KBM-7 (cell line): ENCODE results near the gene RBBP5.

Source experiments
- DNase-seq: peaks from one replicate; pipeline ENCODE4 v3.0.0-alpha.2; 2015
- in situ Hi-C: fragments of 300-500 bp; cut with MboI; formaldehyde crosslinking; loops from 2 replicates; pipeline ENCODE4 v1.14.3; 2020; ENCODE audit warnings: low sequenced_read_pairs, low pct_unique_long_range_greater_than_20kb, mixed read lengths

RBBP5 gene

DNA sequence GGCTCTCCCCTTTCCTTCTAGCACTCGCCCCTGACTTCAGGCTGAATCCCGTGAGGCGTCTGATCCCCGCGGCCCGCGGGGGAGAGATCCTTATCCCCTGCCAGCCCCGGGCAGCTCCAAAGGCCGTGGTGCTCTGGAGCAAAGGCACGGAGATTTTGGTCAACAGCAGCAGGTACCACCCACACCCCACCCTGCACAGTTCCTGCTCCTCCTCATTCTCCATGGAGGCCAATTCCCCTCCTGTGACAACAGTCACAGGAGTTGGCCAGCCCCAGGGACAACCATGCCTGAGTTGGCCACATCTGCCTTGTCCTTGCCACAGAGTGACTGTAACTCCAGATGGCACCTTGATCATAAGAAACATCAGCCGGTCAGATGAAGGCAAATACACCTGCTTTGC lies 57.5 kb downstream of the RBBP5 start:
- in situ Hi-C loops: loop anchor here (10.0 to 25.0 kb wide), 2 partner anchors 60 to 252 kb away; partner anchors contain the start of gene RBBP5
- no peak for DNase-seq

DNA sequence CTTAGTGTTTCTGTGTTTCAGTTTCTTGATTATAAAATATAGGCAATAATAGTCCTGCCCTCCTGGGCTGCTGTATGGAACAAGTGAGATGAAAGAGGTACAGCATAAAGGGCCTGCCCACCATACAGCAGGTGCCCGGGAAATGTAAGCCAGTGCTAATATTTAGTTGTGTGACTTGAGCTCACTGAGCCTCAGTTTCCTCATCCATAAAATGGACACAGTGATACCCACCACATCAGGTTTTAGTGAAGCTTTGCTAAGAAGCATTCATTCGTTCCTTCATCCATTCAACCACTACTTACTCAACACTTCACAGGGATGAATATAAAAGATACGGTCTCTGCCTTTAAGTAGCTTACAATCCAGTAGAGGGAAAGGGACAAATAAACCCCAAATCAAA lies 58.9 kb downstream of the RBBP5 start:
- in situ Hi-C loops: loop anchor here (10.0 to 25.0 kb wide), 2 partner anchors 62 to 251 kb away; partner anchors contain the start of gene RBBP5
- DNase-seq: no peak

DNA sequence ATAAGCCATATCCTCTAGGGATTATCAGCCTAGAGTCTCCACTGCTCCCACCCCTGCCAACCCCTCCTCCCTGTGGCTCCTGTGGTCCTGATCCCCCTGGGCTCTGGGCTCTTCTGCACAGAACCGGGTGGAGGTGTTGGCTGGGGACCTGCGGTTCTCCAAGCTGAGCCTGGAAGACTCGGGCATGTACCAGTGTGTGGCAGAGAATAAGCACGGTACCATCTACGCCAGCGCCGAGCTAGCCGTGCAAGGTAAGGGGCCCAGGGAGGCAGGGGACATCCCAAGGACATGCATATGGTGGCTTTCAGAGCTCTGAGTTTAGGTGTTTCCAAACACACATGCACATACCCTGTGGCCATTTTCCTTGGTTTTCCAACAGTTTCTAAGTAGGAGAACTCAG lies 59.5 kb downstream of the RBBP5 start:
- DNase-seq: no peak
- in situ Hi-C loops: loop anchor here (10.0 to 25.0 kb wide), 2 partner anchors 62 to 250 kb away; partner anchors contain the start of gene RBBP5

DNA sequence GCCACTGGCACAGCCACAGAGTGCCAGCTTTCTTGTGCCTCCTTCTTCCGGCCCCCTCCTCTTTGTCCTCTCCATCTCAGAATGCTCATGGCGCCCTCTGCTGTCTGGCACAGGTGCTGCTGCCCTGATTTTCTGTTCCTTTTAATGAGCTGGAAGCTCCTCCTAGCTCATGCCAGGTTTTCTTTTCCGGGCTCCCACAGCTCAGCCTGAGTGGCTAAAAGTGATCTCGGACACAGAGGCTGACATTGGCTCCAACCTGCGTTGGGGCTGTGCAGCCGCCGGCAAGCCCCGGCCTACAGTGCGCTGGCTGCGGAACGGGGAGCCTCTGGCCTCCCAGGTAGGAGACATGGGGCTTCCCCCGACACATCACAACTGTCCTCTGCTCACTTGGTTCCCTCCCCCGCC lies 60.1 kb downstream of the RBBP5 start:
- peak; percentile 91 for DNase-seq
- in situ Hi-C loops: loop anchor here (10.0 to 25.0 kb wide), 2 partner anchors 63 to 249 kb away; partner anchors contain the start of gene RBBP5

DNA sequence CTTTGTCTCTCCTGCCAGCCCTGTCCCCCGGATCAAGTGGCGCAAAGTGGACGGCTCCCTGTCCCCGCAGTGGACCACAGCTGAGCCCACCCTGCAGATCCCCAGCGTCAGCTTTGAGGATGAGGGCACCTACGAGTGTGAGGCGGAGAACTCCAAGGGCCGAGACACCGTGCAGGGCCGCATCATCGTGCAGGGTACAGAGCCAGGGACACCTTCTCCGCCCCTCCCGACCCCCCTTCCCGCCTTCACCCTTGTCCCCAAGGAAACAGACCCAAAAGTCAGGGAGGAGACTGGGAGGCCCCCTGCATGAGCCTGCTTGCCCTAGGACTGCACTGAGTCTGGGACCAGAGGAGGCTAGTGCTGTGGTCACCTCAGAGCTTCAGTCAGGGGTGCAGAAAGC lies 60.6 kb downstream of the RBBP5 start:
- no peak for DNase-seq
- in situ Hi-C loops: loop anchor here (10.0 to 25.0 kb wide), 2 partner anchors 64 to 249 kb away; partner anchors contain the start of gene RBBP5

DNA sequence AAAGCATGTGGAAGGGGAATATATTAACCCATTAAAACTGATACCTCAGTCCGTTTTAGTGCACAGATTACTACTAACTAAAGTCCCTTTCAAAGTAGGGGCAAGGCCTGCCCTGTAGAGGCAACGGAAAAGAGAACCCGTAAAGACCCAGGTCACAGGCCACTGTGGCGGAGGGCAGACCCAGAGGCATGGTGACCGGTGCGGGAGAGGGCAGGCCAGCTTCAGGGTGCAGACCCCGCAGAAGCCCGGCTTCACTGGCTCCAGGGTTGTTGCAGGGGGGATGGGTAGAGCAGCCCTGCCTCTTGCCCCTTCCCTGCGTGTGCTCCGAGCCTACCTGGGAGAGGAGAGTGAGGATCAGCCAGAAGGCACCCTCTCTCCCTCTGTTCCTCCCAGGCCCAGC lies 61.0 kb downstream of the RBBP5 start:
- in situ Hi-C loops: loop anchor here (10.0 to 25.0 kb wide), 2 partner anchors 64 to 248 kb away; partner anchors contain the start of gene RBBP5
- DNase-seq: no peak

DNA sequence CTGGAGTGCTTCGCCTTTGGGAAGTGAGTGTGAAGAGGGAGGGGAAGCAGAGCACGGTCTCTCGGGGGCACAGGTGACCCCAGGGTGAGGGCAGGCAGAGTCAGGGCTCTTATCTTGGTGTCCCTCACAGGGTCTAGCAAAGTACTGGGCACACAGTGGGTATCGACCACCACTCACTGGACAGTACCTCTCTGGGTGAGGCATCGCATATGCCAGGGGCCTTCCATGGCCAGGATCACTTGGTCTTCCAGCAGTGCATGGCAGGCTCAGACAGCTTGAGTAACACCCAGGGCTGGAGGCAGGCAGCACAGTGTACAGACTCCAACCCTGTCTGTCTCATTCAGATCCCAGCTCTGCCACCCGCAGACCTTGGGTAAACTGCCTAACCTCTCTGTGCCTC lies 62.1 kb downstream of the RBBP5 start:
- DNase-seq: no peak
- in situ Hi-C loops: loop anchor here (10.0 to 25.0 kb wide), 2 partner anchors 65 to 247 kb away; partner anchors contain the start of gene RBBP5

DNA sequence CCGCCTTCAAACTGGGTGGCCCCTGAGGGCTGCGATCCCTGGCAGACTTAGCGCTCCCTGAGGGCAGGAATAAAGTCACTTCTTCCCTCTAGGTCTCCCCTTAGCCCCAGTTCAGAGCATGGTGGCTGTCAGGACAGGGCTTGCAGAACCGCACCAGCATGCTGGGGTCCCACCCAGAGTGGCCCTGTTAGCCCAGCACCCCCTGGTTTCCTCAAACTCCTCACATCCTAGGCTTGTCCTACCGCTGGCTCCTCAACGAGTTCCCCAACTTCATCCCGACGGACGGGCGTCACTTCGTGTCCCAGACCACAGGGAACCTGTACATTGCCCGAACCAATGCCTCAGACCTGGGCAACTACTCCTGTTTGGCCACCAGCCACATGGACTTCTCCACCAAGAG lies 62.9 kb downstream of the RBBP5 start:
- DNase-seq: no peak
- in situ Hi-C loops: loop anchor here (25.0 kb wide), 1 partner anchor 247 kb away; no protein-coding TSS in a partner anchor

DNA sequence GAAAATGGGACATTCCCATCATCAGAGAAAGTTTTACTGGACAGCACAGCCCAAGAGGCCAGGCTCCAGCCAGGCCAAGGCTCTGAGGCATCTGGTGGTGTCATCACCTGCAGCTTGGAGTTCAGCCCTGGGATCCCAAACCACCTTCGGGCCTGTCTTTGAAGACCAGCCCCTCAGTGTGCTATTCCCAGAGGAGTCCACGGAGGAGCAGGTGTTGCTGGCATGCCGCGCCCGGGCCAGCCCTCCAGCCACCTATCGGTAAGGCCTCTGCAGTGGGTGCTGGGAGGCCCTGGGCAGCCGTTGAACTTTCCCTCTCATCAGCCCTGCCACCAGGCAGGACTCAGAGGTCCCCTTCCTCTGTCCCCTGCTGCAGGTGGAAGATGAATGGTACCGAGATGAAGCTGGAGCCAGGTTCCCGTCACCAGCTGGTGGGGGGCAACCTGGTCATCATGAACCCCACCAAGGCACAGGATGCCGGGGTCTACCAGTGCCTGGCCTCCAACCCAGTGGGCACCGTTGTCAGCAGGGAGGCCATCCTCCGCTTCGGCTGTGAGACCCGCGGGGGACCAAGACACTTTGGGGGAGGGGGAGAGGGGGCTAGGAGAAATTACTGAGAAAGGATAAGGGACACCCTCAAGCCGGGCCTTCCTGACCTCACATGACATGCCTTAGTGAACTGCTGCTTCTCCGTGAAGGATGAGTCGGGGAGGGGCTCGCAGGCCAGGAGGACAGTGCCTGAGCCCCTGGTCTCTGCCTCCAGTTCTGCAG lies 63.8 kb downstream of the RBBP5 start:
- in situ Hi-C loops: loop anchor here (25.0 kb wide), 1 partner anchor 246 kb away; no protein-coding TSS in a partner anchor
- no peak for DNase-seq

DNA sequence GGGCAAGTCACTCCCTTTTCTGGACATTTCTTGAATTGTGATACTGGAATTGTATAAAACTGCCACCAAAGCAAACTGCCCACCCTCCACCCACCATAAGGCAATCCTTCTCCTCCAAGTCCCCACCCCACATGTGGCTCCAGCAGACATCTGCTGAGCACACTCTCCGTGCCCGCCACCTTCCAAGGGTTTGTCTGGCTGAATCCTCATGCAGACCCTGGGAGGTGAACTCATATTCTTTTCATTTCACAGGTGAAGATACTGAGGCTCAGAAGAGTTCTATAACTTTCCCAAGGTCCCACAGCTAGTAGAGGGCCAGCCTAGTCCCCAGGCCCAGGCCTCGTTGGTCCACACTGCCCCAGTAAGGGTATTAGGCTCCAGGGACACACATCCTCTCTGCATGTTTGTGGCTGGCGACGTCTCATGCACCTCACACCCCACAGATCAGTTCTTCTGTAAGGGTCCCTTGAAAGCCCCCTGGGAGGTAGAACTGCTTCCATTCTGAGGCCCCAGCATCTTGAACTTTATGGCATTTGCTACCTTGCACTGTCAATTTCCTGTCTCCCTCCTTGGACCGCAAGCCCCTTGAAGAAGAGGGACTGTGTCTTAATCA lies 64.7 kb downstream of the RBBP5 start:
- DNase-seq: no peak
- in situ Hi-C loops: loop anchor here (25.0 kb wide), 1 partner anchor 245 kb away; no protein-coding TSS in a partner anchor

DNA sequence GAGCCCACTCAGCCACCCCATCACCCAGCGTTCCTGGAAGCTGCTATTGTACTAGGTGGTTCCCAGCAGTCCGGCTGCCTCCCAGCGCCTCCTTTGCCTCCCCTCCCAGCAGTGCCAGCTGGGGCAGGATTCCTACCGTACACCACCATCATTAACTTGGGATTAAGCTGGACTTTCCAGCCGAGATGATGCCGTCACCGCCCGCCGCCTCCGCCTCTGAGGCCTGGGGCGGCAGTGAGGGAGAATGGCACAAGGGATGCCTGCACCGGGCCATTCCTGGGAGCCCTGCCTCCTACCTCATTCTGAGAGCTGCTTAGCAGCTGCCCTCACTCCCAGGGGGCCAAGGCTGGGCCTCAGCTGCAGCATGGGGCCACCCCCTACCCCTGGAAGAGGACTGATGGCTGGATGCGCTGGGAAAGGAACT lies 65.6 kb downstream of the RBBP5 start:
- no peak for DNase-seq
- in situ Hi-C loops: loop anchor here (25.0 kb wide), 1 partner anchor 244 kb away; no protein-coding TSS in a partner anchor

DNA sequence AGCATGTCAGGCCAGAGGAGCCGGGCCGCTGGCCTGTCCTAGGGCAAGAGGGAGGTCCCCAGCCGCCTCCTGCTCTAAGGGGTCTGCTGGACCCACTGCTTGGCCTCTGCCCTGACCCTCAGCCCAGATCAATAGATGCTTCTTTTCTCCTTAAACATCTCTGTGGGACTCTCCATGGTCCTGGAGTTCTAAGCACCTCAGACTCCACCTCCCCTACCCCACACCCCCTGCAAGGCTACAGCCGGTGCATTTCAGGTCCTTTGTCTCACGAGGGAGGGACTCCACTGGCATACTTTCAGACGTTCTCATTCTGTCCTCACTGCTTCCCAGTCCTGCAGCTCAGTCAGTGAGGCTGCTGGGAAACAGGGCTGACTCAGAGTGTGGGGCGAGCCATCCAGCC lies 67.8 kb downstream of the RBBP5 start:
- in situ Hi-C loops: loop anchor here (25.0 kb wide), 1 partner anchor 242 kb away; no protein-coding TSS in a partner anchor
- DNase-seq: no peak

DNA sequence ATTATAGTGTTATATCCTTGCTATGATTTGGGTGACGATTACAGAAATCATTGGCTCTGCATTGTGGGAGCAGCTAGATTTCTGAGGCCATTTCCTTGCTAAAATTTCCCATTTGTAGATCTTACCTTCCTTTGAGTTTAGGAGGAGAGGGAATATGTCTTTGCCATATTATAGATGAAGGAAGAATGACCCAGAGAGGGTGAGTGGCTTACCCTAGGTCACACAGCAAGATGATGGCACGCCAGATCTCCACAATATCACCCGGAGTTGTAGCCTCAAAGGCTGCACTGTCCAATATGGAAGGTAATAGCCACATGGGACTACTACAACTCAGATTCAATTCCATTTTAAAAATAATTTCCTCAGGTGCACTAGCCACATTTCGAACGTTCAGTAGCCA lies 68.5 kb downstream of the RBBP5 start:
- no peak for DNase-seq
- in situ Hi-C loops: loop anchor here (25.0 kb wide), 1 partner anchor 241 kb away; no protein-coding TSS in a partner anchor

DNA sequence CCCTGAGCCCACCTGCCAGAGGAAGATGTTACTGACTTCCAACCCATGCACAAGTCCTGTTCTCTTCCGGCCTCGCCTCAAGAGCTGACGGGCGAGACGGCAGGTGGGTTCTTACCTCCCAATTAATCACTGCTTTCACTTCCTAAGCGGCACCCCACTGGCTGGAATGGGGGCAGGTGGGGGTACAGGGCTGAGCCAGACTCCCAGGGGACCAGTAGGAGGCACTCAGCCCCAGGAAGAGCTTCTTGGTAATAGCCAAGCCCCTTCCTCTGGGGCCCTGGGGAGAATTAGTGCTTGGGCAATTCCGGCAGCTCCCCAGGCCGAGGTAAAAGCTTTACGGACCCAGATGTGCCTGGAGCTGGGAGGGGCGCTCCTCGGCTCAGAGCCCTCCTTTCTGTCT lies 69.1 kb downstream of the RBBP5 start:
- in situ Hi-C loops: loop anchor here (25.0 kb wide), 1 partner anchor 240 kb away; no protein-coding TSS in a partner anchor
- no peak for DNase-seq

DNA sequence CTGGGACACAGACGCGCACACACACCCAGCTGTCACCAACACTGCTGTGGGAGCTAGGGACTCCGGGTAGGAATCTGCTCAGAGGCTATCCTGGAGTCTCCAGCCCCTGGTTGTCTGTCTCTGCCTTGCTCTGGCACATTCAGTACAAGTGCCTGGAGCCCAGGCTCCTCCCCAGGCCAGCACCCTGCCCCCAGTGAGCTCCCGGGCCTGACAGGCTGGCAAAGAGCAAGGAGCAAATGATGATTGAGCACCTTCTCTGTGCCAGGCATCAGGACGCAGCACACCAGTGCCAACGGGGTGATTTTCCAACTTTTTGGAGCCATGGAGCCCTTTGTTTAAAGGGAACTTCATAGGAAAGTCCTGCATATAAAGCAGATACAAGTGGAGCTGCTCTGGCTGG lies 72.3 kb downstream of the RBBP5 start:
- in situ Hi-C loops: no loop called here
- no peak for DNase-seq

DNA sequence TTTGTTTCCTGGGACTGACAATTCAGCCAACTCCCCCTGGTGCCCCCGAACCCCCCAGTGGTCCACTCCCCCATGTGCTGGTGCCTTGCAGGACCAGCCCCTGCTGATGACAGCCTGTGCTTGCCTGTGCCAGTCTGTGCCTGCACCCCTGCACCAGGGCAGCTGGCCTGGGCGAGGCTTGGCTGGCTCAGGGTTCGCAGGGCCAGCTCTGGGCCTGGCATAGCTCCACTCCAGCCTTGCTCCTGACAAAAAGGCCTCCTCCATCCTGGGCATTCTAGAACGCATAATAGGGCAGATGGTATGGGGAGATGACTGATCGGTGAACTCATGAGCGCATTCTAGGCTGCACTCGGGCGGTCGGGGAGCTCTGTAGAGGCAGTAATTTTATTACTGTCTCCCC lies 73.4 kb downstream of the RBBP5 start:
- DNase-seq: no peak
- in situ Hi-C loops: no loop called here

DNA sequence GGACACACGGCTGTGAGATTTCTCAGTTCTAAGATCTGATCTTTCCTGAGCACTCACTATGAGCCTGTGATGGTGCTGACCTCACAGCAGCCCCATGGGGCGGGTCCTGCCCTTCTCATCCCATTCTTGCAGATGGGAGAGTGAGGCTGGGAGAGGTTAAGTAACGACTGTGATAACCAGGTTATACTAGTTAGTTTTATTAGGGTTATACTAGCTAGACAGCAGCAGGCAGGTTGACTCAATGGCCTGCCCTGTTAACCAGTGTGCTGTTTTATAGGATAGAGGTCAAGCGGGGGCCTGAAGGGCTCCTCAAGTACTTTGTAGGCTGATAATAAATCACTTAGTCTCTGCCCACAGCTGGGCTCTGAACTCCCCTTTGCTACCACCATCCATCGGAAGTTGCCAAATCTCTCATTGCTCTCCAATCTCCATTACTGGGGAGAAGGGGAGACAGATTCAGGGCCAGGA lies 74.0 kb downstream of the RBBP5 start:
- no peak for DNase-seq
- in situ Hi-C loops: no loop called here

DNA sequence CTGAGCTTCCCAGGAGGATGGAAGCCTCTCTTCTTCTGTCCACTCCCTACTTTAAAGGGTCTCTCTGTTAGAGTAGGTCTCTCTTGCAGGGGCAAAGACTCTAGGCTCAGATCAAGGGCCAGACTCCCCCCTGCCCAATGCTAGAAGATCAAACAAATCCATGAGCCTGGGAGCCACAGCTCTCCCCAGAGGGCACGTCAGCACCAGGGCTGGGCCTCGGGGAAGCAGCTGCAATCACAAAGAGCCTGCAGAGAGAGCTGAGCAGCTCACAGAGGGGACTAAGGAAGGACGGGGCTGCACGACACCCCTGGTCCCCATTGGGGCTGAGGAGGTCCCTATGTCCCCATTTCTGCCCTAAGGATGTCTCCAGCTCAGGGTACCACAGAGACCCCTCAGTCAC lies 74.9 kb downstream of the RBBP5 start:
- in situ Hi-C loops: no loop called here

DNA sequence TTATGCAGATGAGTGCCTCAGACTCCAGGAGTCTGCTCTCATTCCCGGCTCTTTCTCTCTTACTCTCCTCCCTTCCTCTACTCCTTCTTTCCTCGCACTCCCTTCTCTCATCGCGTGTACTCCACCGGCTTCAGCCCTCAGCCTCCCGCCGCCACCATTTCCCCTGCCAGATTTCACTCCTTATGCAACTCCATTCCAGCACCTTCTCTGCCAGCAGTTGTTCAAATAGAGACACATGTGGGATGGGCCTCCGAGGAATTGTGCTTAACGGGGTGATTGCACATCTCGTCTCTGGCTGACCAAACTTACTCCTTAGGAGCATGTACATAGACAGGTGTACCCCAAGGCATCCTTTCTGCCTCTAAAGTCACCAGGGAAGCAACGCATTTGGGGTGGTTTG lies 76.6 kb downstream of the RBBP5 start:
- no peak for DNase-seq
- in situ Hi-C loops: no loop called here

More for the DNA sequence above, 74.9 kb downstream of the RBBP5 start:
- DNase-seq: no peak

DNA sequence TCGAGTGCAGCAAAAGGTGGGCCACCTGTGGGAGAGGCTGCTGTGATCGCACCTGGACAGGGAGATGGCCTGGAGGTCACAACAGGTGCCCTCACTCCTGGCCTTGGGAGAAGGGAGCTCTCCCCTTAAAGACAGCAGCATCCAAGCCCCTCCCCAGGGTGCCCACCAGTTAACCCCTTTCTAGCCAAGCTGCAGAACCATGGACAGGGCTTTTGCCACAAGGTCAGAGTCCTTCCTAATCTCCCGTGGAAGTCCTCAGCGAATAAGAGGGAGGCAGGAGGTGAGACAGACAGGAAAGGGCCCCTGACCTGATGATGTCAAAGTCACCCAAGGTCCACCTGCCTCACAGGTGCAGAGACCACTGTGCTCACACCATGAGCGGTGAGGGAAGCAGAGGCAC lies 77.0 kb downstream of the RBBP5 start:
- DNase-seq: no peak
- in situ Hi-C loops: no loop called here
